Measurements from ENCODE around the gene RP2. TPM values are rescaled to one million over a fixed set of nuclear protein-coding genes. Genes with fewer than 3 reads are reported as not detected.

Gene RP2
- total RNA-seq, 1 donor from 2014 or later: 3.1 TPM

DNA sequence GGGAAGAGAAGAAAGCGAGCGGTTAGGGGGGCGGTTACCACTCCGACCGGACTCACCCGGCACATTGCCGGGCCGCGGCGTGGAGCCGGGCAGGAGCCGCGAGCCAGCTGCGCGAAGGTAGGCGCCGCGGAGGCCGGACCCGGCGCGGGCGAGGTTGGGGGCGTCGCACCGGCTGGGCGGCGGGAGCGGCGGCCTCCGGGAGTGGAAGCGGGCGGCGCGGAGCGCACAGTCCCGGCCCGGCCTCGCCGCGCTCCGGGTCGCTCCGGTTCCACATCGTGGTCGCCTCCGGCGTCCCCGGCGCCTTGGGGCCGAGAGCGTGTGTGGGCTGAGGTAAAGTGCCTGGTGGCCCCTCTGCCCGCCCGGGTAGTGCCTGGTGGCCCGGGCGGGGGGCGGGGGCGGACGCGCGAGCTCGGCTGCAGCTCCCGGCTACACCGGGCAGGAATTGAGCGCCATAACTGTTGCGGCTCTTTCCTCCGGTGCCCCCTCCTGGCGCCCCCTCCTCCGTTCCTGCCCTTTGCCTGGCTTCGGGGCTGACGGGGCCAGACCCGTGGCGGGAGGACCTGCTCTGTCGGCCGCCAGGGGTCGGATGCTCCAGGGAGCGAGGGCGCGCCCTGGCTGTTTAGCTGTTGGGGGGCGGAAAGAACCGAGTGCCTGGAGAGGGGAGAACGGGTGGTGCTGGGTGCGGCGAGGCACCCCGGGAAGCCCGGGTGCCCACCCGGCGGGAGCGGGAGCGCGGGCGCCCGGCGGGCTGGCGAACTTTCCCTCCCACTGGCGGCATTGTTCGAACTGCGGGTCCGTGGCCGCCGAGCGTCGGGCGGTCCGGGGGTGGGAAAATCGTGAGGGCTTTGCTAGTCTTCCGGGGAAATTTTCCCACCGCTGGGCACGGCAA is 76.0 kb downstream of the RP2 start:
- ATAC-seq (peak; percentile 67), DNase-seq (peak; percentile 63)
- intact Hi-C loops (cut with micrococcal nuclease): no loop called here

DNA sequence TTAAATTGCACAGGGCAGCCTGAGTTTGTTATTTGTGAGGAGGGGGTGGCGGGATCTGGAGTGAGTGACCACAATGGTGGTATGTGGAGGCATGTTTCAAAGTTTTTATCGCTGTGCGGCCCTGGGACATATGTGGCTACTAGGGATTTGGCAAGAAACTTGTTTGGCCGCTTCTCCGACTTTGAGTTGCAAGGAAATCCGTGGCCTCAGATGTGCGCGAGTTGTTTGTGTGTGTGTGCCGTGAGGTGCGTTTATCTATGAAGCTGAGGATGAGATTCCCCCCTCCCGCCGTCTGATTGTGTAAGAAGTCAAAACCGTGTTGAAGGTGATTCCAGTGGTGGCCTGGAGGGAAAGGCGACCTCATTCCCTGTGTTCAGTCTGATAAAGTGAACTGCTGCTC is 76.8 kb downstream of the RP2 start:
- intact Hi-C loops (cut with micrococcal nuclease): no loop called here
- ATAC-seq (peak; percentile 13), DNase-seq (no peak)

DNA sequence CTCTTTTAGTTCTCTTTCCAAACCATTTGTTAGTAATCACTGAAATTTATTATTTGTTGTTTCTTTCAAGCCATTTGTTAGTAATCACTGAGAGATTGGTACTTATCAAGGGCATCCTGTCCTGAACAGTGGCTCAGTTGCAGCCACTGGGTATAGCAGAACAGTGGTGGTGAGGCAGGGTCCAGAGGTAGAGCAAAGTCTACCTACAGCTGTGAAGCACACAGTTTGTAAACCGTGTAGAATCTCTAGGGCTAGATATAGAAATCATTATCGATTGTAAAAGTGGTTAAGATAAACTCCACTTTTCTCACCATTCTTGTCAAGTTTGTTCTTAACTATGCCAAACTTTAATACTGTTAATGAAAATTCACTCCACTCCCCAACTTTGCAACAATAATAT is 79.4 kb downstream of the RP2 start:
- DNase-seq (no peak), ATAC-seq (no peak)
- intact Hi-C loops (cut with micrococcal nuclease): no loop called here

DNA sequence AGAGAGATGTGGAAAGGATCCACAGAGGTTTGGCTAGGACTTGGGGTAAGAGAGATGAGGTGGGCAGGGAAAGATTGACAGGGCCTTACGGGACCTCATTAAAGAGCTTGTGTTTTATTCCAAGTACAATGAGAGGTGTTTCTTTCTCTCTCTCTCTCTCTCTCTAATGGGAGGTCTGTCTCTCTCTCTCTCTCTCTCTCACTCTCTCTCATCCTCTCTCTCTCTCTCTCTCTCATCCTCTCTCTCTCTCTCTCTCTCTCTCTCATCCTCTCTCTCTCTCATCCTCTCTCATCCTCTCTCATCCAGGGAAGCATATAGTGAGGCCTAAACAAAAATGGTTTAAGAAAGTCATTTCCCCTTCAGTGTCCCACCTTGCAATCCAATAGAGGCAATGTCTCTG is 80.8 kb downstream of the RP2 start:
- ATAC-seq (no peak), DNase-seq (no peak)
- intact Hi-C loops (cut with micrococcal nuclease): no loop called here

DNA sequence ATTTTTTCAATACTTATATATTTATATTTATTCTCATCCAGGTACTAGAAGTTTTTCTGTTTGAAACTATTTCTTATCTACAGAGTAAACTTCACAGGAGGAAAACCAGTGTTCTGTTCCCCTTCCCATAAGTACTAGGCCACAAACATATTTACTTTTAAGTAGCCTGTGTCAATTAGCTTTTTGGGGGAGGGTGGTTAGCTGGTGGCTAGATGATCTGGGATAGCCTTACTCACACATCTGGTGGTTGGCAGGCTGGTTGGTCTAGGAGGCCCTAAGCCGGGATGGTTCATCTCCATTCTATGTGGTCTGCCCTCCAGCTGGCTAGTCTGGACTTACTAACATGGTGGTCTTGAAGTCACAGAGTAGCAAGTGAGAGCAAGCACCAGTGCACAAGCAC is 81.6 kb downstream of the RP2 start:
- DNase-seq: no peak

DNA sequence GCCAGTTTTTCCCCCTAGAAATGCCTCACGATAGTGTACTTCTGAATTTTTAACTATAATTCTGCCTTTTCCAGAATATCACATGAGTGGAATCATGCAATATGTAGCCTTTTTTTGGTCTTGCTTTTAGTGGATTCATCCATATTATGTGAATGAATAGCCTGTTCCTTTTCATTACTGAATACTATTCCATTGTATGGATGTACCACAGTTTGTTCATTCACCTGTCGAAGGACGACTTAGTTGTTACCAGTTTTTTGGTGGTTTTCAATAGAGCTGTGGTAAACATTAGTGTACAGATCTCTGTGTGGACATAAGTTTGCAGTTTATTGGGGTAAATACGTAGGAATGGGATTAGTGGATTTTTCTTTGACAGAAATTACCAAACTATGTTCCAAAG is 83.4 kb downstream of the RP2 start:
- no peak for DNase-seq
- intact Hi-C loops (cut with micrococcal nuclease): no loop called here
- ATAC-seq: no peak

More for the DNA sequence above, 81.6 kb downstream of the RP2 start:
- intact Hi-C loops (cut with micrococcal nuclease): no loop called here
- ATAC-seq: no peak

DNA sequence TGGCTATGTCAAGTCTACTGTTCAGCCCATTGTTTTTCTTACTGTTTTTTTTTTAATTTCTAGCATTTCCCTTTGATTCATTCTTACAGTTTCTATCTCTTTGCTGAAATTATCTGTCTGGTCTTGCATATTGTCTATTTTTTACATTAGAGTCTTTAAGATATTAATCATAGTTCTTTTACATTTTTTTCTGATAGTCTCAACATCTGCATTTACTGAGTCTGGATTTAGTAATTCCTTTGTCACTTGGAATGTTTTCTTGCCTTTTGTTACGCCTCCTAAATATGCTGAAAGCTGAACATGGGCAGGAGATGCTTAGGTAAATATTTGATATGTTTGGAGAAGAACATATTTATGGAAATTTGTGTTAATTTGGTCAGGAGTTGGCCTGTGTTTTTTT is 85.8 kb downstream of the RP2 start:
- ATAC-seq: no peak
- intact Hi-C loops (cut with micrococcal nuclease): no loop called here
- DNase-seq: no peak

DNA sequence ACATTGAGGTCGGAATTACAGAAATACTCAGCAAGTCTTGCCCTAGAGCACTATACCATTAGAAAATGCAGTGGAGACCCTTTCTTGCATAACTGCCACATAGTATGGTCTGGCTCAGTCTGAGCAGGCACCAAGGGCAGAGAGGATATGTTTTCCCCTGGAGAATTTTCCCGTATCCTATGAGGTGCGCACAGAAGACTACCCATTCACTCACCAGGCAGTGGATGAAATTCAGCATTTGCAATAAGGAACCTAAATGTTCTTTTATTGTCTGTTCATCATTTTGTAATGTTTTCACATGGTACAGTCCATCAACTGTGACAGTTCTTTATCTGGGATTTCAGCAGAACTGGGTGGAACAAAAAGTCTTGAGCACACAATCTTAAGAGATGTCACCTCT is 90.9 kb downstream of the RP2 start:
- DNase-seq: no peak
- intact Hi-C loops (cut with micrococcal nuclease): no loop called here
- no peak for ATAC-seq

DNA sequence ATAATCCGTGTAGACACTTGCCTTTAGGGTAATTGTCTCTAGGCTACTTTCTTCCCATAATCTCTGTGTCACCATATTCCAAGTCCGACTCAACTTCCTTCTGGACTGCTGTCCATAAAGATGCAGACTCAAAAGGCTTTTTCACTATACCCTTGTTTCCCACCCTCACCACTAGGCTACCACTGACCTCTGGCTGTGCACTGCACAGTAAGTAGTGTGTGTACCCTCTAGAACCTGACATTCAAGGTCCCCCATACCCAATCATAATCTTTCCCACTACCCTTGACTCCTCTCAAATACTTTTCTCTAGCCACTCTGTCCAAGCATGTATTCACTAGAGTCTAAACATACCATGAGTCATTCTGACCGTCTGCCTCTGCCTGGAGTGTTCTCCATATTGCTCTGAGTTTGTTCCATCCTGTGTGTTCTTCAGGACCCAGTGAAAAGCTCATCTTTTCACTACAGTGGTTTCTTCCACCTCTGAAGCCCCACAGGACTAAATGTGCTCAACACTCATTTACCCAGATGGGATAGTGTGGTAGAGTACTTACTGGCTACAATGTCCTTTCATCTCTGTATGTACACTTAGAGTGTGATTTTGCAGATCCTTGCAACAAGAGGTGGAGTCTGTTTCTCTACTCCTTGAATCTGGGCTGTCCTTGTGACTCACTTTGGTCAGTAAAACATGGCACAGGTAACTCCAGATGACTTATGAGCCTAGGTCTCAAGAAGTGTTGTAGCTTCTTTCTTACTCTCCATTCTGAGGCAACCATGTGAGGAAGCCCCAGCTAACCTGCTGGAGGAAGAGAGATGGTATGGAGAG is 92.8 kb downstream of the RP2 start:
- DNase-seq (no peak), ATAC-seq (no peak)
- intact Hi-C loops (cut with micrococcal nuclease): no loop called here

Other genes with a start within 250 kb of the RP2 start
- 4.6 TPM for gene SLC9A7, start 77.9 kb upstream of the RP2 start, total RNA-seq
- gene JADE3, start 75.4 kb downstream of the RP2 start, total RNA-seq: 9.5 TPM
- 18.7 TPM for gene RGN, start 241.4 kb downstream of the RP2 start, total RNA-seq

All from left ventricle myocardium superior (tissue), 1 donor.